ENCODE measurements around the gene LNX2.

LNX2 gene

DNA sequence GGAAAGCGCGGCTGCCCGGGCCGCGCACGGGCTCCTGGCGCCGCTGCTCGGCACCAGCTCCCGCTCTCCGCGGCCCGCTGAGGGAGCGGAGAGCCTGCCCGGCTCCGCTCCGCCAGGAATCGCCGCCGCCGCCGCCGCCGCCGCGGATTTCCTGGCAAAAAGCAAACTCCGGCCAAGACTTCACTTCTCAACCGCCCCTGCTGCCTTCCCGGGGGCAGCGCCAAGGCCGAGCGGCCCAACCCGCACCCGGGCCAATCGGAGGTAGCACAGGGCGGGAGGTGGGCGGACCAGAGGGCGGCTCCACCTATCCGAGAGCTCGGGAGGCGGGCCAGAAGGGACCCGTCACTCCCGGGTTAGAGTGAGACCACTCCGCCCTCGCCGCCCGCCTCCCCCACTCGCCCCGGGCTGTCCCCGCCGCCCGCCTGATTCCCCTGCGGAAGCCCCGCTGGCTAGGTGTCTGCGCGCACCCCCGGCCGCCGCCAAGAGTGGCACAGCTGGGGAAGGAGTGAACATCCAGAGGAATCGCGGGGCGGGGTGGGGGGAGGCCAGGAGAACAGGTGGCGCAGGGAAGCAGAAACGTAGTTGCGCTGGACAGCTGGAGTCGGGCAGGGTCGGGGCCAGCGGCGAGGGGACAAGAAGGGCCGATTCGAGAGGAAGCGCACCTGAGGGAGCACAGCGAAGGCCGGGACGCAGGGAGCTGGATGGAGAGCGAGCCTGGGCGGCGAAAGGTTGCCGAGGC lies at the start of gene LNX2:
Gene LNX2, minus strand, starts transcription at position 153 of the 739 bp plus-strand sequence. CDS start 38,826 bp downstream, outside the sequence.
- Histone ChIP-seq H3K27me3 (ENCODE audit: insufficient read depth, low read length, poor library complexity) (no peaks in the 10 kb centered on the region), H3K36me3 (ENCODE audit: insufficient read depth, low read length) (peaks cover 25% of the 10 kb centered on the region), H3K9ac (ENCODE audit: low read depth, low read length) (peak within 1 kb of the TSS; percentile 85), H3K79me2 (ENCODE audit: insufficient read depth, low read length) (peaks cover 94% of the 10 kb centered on the region), H3K9me3 (ENCODE audit: insufficient read depth, low read length, severe bottlenecking) (no peaks in the 10 kb centered on the region), H2AFZ (ENCODE audit: low read depth, low read length) (peak within 1 kb of the TSS; percentile 94), H4K20me1 (ENCODE audit: insufficient read depth, low read length) (peaks cover 43% of the 10 kb centered on the region), H3K27ac (ENCODE audit: low read length) (peak within 1 kb of the TSS; percentile 85), H3K4me1 (ENCODE audit: insufficient read depth, low read length) (peaks cover 67% of the 10 kb centered on the region), H3K4me2 (ENCODE audit: insufficient read depth, low read length) (peak within 1 kb of the TSS; percentile 95), H3K4me3 (ENCODE audit: low read depth in 1 of 2, low read length in 2 of 2) (peak within 1 kb of the TSS; percentile 86 to 95)
- peak; percentile 98 for DNase-seq
- peak; percentile 93 for ATAC-seq (ENCODE audit: insufficient read depth, low read depth)
- TF ChIP-seq EZH2 (IDR thresholded peaks at IDR 0.05; ENCODE audit: borderline replicate concordance, low read depth, low read length, severe bottlenecking) (no peak), CTCF (IDR thresholded peaks at IDR 0.05; ENCODE audit: borderline replicate concordance, extremely low read depth, low read length, poor library complexity, severe bottlenecking) (no peak)

DNA sequence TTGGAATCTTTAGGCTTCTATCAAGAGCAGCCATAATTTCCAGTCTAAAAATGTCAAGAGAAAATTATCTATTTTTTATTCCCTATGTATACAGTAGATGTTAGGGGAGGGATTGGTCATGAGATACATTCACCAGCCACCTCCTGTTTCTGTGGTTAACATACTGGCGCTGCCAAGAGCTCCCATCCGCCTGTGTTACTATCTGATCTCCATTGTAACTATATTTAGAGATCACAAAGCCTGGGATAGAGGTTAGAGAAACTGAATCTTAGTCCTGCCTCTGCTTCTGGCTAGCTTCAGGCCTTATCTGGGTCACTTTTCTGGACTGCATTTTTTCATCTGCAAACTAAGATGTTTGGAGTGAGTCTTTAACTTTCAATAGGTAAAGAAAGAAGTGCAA lies 47.6 kb upstream of the LNX2 start:
- H4K20me1 ChIP-seq (ENCODE audit: insufficient read depth, low read length) = peaks cover 2% of the 10 kb centered on the region; the same call in 1 of the 2 replicates
- H3K9ac ChIP-seq (ENCODE audit: low read depth, low read length) = no peak overlapping the region
- no peak for TF ChIP-seq EZH2 (IDR thresholded peaks at IDR 0.05; ENCODE audit: borderline replicate concordance, low read depth, low read length, severe bottlenecking)
- TF ChIP-seq CTCF (IDR thresholded peaks at IDR 0.05; ENCODE audit: borderline replicate concordance, extremely low read depth, low read length, poor library complexity, severe bottlenecking) = no peak
- peaks cover 2% of the 10 kb centered on the region for H3K9me3 ChIP-seq (ENCODE audit: insufficient read depth, low read length, severe bottlenecking)
- DNase-seq (peak; percentile 19), ATAC-seq (ENCODE audit: insufficient read depth, low read depth) (peak; percentile 88)
- no peak overlapping the region for H2AFZ ChIP-seq (ENCODE audit: low read depth, low read length)
- no peaks in the 10 kb centered on the region for H3K4me1 ChIP-seq (ENCODE audit: insufficient read depth, low read length)
- no peaks in the 10 kb centered on the region for H3K79me2 ChIP-seq (ENCODE audit: insufficient read depth, low read length)
- H3K27me3 ChIP-seq (ENCODE audit: insufficient read depth, low read length, poor library complexity) = no peaks in the 10 kb centered on the region
- H3K4me3 ChIP-seq (ENCODE audit: low read depth in 1 of 2, low read length in 2 of 2) = no peak overlapping the region
- no peak overlapping the region for H3K27ac ChIP-seq (ENCODE audit: low read length)
- H3K4me2 ChIP-seq (ENCODE audit: insufficient read depth, low read length) = no peak overlapping the region
- peaks cover 10% of the 10 kb centered on the region; the same call in 1 of the 2 replicates for H3K36me3 ChIP-seq (ENCODE audit: insufficient read depth, low read length)

GRCh38 chr13:27666951-27667350 lies 46.6 kb upstream of the LNX2 start:
- H3K79me2 ChIP-seq (ENCODE audit: insufficient read depth, low read length) = no peaks in the 10 kb centered on the region
- H3K9ac ChIP-seq (ENCODE audit: low read depth, low read length) = no peak overlapping the region
- no peak overlapping the region for H2AFZ ChIP-seq (ENCODE audit: low read depth, low read length)
- no peaks in the 10 kb centered on the region for H3K4me1 ChIP-seq (ENCODE audit: insufficient read depth, low read length)
- ATAC-seq (ENCODE audit: insufficient read depth, low read depth) (no peak), DNase-seq (no peak)
- H3K36me3 ChIP-seq (ENCODE audit: insufficient read depth, low read length) = peaks cover 10% of the 10 kb centered on the region; the same call in 1 of the 2 replicates
- H3K27me3 ChIP-seq (ENCODE audit: insufficient read depth, low read length, poor library complexity) = no peaks in the 10 kb centered on the region
- H3K4me3 ChIP-seq (ENCODE audit: low read depth in 1 of 2, low read length in 2 of 2) = no peak overlapping the region
- peaks cover 2% of the 10 kb centered on the region; the same call in 1 of the 2 replicates for H4K20me1 ChIP-seq (ENCODE audit: insufficient read depth, low read length)
- no peaks in the 10 kb centered on the region for H3K9me3 ChIP-seq (ENCODE audit: insufficient read depth, low read length, severe bottlenecking)
- no peak for TF ChIP-seq EZH2 (IDR thresholded peaks at IDR 0.05; ENCODE audit: borderline replicate concordance, low read depth, low read length, severe bottlenecking)
- TF ChIP-seq CTCF (IDR thresholded peaks at IDR 0.05; ENCODE audit: borderline replicate concordance, extremely low read depth, low read length, poor library complexity, severe bottlenecking) = no peak
- no peak overlapping the region for H3K27ac ChIP-seq (ENCODE audit: low read length)
- no peak overlapping the region for H3K4me2 ChIP-seq (ENCODE audit: insufficient read depth, low read length)
